ENCODE measurements around the gene TLK1.

DNA sequence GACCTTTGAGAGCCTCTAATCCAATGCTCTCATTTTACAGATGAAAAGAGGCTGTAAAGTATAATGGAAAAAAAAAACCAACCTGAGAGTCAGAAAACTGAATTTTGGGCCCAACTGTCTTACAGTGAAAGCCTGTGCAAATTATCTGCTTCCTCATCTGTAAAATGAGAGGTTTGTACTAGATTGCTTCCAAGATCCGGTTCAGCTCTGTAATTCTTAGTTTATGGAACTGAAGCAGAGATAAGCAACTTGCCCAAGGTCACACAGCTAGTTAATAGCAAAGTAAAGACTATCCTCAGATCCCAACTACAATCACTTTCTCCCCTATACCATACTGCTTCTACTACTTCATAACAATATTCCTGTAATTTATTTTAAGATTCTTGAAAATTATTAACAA is 6.3 kb downstream of the TLK1 start:
- no peak for TF ChIP-seq POU6F1 (CRISPR knock-in tag; IDR thresholded peaks at IDR 0.05; ENCODE audit: borderline replicate concordance, low read depth)
- TF ChIP-seq ARNTL (CRISPR knock-in tag; IDR thresholded peaks at IDR 0.05; ENCODE audit: borderline replicate concordance, low read depth), result no peak
- TF ChIP-seq ZNF8 (CRISPR knock-in tag; IDR thresholded peaks at IDR 0.05), result no peak
- no peak for TF ChIP-seq CREB5 (CRISPR knock-in tag; IDR thresholded peaks at IDR 0.05; ENCODE audit: low read depth)
- TF ChIP-seq, protein P1, sequence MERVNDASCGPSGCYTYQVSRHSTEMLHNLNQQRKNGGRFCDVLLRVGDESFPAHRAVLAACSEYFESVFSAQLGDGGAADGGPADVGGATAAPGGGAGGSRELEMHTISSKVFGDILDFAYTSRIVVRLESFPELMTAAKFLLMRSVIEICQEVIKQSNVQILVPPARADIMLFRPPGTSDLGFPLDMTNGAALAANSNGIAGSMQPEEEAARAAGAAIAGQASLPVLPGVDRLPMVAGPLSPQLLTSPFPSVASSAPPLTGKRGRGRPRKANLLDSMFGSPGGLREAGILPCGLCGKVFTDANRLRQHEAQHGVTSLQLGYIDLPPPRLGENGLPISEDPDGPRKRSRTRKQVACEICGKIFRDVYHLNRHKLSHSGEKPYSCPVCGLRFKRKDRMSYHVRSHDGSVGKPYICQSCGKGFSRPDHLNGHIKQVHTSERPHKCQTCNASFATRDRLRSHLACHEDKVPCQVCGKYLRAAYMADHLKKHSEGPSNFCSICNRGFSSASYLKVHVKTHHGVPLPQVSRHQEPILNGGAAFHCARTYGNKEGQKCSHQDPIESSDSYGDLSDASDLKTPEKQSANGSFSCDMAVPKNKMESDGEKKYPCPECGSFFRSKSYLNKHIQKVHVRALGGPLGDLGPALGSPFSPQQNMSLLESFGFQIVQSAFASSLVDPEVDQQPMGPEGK (CRISPR knock-in tag; IDR thresholded peaks at IDR 0.05; ENCODE audit: borderline replicate concordance), result no peak
- no peak for TF ChIP-seq ZC3H10 (CRISPR knock-in tag; IDR thresholded peaks at IDR 0.05)
- no peak for TF ChIP-seq TCF4 (CRISPR knock-in tag; IDR thresholded peaks at IDR 0.05; ENCODE audit: borderline replicate concordance)
